NOMO-1 treated with DMSO at 0.1 percent for 48 hours (cell line): Measurements from ENCODE around the gene ZNF185.

Experiments
- DNase-seq: peaks from one replicate; lab custom pipeline; 2025; ENCODE audit not compliant: unreplicated experiment; lab: John Stamatoyannopoulos, UW

ZNF185 gene

DNA sequence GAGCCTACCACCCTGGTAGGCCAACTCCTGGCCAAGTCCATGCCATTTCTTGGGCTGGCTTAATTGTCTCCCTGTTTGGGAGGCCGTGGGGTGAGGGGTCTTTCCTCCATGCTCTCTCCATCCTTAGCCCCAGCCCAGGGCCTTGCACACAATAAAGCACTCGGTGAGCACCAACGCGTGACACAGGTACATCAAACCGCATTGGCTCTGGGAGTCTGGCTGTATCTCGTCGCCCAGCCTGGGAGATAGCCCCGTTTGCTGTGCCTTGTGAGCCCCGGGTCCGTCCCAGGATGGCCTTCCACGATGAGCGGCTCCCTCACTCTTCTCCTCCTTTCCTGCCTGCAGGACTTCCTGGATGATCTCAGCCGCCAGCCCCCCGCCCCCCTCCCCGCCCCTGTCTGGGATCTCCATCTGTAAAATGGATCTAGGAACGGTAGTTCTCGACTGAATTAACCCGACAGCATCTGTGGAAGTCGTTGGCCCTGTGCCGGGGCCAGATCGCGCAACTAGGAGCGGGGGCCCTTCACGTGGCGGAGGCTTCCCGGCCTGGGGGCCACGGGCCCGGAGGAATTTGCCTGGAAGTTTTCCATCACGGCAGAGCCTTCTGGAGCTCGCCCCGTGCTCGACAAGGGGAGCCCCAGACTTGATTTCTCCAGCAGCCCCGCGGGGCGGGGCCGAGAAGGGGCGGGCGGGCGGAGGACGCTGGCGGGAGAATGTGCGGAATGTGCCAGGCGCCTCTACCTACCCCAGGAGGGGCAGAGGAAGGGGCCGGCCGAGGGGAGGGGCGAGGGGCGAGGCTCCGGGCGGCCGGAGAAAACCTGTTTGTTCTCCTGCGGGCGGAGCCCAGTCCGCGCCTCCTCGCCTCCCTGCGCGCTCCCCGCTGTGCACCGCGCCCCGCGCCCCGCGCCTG, at the start of gene ZNF185:
Gene ZNF185, plus strand, starts transcription at position 846 of the 910 bp plus-strand sequence. CDS start 16,423 bp downstream, outside the sequence.
- DNase-seq, result no peak

DNA sequence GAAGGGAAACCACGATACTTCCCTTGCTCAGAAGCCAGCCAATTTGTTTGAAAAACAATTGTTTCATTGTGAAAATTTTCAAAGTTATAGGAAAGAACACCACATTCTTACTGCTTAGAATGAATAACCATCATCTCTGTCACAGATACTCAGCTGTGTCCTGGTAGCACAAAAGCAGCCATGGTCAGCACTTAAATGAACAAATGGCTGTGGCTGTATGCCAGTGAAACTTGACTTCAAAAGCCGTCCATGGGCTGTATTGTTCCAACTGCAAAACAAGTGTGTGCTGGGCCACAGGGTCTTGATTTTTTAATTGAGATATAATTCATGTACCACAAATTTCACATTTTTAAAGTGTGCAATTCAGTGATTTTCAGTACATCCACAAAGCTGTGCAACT, 47.4 kb upstream of the ZNF185 start:
- no peak for DNase-seq

GRCh38 chrX:152853986-152854385, 43.9 kb upstream of the ZNF185 start:
- no peak for DNase-seq

DNA sequence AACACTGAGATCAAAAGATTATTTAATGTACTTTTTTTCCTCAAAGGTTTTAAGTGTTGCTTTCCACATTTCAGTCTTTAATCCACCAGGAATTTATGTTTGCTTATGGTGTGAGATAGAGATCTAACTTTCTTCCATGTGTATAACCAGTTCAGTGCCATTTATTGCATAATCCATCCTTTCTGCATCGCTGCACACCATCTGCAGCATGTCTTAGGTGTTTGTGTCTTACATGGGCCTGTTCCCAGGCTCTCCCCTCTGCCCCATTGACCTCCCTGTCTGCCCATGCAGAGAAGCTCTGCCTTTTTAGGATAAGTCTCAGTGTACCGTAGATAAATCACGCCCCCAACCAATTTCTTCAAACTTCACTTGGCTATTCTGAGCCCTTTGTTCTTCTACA, 36.8 kb upstream of the ZNF185 start:
- no peak for DNase-seq

DNA sequence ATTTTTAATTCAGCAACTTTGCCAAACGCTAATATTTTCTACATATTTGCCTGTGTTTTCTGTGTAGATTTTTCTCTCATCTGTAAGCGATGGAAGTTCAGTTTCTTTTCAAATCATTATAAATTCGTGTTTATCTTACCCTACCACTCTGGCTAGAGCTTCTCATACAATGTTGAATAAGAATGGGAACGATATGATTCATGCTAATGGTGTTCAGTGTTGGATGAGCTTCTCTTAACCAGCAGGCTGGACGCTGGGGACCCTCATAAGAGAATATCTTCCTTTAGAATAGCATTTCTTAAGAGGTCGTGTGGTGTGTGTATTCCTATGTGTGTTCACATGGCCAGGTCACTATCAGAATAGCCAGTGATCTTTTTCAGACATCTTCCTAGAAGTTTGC, 36.0 kb upstream of the ZNF185 start:
- no peak for DNase-seq

DNA sequence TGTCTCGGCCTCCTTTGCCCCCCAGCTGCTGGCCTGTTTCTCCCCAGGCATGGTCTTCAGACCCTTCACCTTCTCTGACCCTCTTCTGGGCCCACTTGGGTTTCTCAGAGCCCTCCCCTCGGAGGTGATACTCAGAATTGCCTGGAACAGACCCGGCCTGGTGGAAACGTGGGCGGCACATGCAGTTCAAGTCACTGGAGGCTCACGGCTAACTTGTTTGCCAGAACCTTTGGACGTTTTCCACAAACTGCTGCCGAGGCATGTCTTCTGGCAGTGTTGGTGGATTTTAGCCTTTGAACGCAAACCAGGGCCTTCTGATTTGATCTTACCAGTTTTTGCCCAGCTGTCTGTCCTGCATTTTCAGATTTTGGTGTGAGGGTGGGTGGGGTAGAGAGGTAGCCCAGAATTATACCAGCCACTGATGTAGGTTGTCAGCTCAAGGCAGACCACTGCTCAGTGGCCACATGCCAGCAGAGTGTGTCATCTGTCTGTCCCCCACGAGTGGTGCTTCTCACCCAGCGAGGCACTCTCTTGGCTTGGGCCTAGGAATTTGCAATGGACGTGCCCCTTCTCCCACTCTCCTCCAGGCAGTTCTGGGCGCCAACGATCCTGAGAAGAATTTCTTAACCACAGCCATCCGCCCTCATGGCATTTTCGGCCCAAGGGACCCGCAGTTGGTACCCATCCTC, 32.5 kb upstream of the ZNF185 start:
- DNase-seq, result no peak

DNA sequence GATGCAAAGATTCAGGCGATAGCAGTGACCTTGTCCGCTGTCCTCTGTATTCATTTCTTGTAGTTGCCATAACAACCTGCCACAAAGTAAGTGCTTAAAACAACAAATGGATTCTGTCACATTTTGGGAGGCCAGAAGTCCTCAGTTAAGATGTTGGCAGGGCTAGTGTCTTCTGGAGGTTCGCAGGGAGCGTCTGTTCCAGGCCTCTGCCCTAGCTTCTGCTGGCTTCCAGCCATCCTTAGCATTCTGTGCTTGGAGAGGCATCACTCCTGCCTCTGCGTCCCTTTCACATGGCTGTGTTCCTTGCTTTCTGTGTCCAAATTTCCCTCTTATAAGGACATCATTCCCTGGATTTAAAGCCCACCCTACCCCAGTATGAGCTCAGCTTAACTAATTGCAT, 31.5 kb upstream of the ZNF185 start:
- DNase-seq, result no peak

- DNase-seq, result no peak
Observed at GRCh38 chrX:152869972-152870371, 27.9 kb upstream of the ZNF185 start.

- DNase-seq, result no peak
Observed at GRCh38 chrX:152871260-152871659, 26.6 kb upstream of the ZNF185 start.

GRCh38 chrX:152872522-152872921, 25.3 kb upstream of the ZNF185 start:
- DNase-seq, result no peak

DNA sequence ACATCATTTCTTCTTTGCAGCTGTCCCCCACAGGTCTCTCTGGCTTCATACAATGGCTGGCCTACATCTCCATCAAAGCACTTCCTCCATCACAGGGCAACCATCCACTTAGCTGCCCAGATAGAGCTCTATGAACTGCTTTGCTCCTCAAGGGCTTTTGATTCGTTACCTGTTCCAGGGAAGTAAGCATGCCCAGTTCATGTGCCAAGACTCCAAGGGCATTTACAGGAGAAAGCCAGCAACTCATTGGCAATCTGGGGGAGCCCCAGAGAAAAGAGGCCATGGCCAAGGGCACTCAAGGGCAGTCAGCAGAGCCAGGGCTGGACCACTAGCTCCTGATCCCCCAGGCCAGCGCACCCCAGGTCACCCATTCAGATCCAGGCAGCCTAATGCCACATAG, 24.5 kb upstream of the ZNF185 start:
- DNase-seq, result no peak

DNA sequence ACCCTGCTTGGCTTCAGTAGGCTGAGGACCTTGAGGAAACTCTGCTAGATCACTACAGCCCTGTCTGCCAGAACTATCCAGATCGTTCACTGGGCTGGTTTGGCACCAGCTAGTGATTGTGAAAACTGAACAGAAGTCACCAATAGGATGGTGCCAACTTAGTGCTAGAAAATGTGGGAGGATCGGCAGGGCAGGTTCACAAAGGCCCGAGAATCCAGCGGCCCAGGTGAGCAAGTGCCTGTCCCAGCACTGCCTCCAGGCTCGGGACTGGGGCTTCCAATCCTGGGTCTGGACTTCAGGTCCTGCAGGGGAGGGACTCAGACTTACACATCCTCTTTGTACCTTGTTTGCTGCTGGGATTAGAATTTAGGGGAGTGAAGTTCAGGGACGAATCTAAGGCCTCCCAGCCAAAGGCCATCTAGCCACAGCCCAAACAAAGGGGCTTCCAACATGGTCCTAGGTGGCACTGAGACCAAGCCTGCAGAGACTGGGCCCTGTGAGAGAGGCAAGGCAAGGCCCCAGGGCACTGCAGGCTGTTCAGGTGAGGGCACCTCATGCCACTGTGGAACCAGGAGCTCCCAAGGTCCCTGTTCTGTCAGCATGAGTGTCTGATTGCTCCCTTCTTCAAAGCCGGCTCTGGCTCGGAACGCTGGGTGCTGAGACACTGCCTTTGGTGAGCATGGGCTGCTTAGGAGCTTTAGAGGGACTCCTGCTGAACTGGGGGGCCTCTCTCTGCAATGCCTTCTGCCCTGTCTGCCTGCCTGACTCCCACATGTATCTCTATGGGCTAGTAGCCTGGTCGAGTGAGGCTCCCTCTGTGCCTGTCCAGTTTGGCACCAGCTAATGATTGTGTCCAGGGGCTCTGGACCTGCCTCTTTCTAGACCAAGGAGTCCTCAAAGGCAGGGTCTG, 20.7 kb upstream of the ZNF185 start:
- no peak for DNase-seq

GRCh38 chrX:152878976-152879755, 18.7 kb upstream of the ZNF185 start:
- no peak for DNase-seq

- no peak for DNase-seq
Observed at GRCh38 chrX:152881289-152881688, 16.6 kb upstream of the ZNF185 start.

GRCh38 chrX:152884171-152884570, 13.7 kb upstream of the ZNF185 start:
- DNase-seq, result no peak

DNA sequence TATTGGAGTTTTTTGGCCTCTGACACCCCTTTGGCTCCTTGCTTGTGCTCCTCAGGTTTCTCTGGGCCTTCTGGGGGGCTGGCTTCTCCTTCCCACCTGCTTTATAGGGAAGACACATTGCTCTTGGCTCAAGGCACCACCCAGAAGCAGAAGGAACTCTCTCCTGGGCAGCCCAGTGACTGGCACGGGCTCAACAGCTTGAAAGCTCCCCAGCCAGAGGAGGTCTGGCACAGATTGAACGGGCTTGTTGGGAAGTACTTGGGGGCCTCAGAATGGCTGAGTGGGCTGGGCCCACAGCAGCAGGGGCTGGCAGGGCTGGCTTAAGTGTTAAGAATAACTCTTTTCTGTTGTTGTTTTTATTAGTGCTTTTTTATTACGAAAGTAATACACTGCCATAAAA, 11.2 kb upstream of the ZNF185 start:
- no peak for DNase-seq

DNA sequence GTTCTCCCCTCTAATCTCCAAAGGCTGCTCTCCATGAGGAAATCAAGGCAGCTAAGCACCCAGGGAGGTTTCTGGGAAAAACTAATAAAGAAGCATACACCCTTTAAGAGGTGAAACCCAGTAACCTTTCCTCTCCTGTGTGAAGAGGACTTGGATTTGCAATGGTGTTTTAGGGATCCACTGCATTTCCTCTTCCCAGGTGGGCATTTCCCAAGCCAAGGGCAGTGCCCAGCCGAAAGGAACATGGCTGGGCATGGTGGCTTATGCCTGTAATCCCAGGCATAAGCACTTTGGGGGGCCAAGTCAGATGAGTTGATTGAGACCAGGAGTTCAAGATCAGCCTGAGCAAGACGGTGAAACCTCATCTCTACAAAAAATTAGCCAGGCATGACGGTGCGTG, 5.4 kb upstream of the ZNF185 start:
- no peak for DNase-seq

DNA sequence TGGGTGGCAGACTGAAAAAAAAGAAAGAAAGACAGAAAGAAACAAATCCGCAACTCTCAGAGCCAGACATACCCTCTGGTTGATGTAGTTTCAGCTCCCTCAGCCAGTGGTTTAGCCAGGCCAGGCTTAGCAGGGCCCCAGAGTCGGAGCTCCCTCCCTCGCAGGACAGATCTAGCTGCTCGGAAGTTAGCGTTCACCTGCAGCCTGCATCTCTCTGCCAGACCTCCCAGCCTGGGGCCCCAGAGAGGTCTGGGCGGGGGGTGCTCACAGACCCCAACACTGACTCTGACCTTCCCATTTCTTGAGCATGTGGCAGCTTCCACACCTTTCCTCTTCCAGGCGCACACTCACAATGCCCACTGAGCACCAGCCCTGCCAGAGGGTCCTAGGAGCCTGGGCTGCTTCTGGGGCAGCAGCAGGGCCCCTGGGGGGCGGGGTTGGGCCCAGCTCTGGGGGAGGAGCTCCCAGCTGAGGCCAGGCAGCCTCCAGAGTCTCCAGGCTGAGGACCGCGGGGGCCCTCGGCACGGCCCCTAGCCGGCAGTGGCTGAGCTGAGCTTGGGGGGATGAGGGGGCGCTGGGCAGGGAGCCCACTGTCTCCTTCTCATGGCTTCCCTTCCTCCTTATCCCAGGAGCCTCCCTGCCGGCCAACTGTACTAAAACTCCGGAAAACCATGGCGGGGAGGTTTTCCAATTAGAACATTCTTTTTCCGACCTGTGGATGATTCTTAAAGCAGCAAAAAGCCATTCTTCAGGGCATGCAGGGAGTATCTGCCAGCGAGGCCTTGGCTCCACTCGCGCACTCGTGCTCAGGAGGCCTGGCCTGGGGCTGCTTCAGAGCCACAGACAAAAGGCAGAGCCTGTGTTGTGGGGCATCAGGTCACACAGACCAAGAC, 4.6 kb upstream of the ZNF185 start:
- no peak for DNase-seq

- DNase-seq, result no peak
Observed at GRCh38 chrX:152893980-152894610, 3.8 kb upstream of the ZNF185 start.
